GM12878 (cell line): ENCODE data around the gene PGAM2.

ENCODE experiments used
- EGR1 ChIP-seq, 2 experiments: IDR thresholded peaks; 1 replicate in 1 of 2; 2 replicates in 1 of 2; pipeline ENCODE4 v1.6.1; 2011 to 2012; ENCODE audit warnings: low read depth in 2 of 2, low read length in 2 of 2, borderline replicate concordance in 1 of 2, mild to moderate bottlenecking in 1 of 2, moderate library complexity in 1 of 2
- KAT2A ChIP-seq: conservative IDR thresholded peaks from 2 replicates; pipeline ENCODE4 v1.6.1; 2011; ENCODE audit warnings: low read depth, low read length; ENCODE audit not compliant: control insufficient read depth
- NR2C2 ChIP-seq: IDR thresholded peaks from 2 replicates; pipeline ENCODE4 v1.6.1; 2011; ENCODE audit warnings: borderline replicate concordance, low read depth; ENCODE audit not compliant: control insufficient read depth, insufficient read length
- REST ChIP-seq: IDR thresholded peaks from 2 replicates; pipeline ENCODE4 v1.6.1; 2012; ENCODE audit warnings: mild to moderate bottlenecking, low read depth, low read length

DNA sequence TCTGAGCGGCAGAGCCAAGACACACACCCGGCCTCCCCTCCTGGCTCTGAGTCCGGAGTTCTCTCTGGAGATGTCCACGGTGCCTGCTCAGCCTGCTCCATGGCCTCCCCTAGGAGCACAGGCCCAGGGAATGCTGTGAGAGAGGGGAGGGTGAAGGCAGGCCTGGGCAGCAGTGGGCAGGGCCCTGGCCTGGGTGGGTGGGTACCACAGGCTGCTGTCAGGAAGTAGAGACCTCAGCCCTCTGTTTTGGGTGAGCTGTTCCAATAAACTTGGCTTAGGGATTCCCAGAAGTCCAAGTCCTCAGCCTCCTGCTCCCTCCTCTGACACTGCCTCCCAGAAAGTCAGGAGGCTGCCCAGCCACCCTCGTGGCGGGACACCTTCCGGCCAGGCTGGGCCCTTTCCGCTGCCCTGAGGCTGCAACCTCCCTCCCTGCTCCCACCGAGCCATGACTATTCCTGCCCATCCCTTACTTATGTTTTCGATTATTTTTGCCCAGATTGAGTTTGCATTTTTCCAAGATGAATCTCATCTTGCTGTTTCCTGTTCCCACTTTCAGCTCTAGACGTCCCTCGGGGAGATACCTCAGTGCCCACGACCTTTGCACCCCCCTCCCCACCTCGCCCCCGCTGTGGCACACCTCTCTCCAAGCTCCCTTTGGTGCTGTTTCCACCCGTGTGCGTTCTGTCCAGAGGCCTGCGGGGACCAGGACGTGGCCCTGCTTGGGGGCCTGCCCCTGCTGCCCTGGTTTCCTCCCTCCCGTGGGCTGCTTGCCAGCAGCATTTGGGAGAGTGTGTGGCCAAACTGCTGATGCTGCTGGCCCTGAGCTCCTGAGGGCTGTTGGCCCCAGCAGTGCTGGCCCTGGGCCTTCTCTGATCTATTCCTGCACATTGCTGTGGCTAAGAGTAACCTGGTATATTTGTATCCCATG lies 22.8 kb upstream of the PGAM2 start:
- TF ChIP-seq REST (no peak), NR2C2 (no peak), KAT2A (no peak), EGR1 (IDR thresholded peaks at IDR 0.05; ENCODE audit: borderline replicate concordance in 1 of 2, low read depth in 2 of 2, low read length in 2 of 2) (no peak)
